Measurements from ENCODE around the gene ACKR1.

Gene ACKR1

DNA sequence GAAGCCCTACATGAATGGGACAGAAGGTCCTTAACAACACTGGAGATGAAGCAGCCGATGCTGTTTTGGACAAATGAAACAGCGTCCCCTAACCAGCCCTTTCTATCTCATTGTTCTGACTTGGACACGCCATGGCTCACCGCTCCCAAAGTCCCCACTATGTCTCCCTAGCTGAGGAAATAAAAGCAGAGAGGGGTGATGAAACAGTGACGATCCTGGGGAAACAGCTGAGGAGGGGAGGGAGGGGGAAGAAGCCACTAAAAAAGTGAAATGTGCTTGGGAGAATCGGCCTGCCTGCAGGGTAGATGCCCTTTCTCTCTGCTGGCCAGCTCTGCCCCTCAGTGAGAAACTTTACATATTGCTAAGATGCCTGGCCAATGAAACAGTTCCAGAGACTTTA is 1.1 kb upstream of the ACKR1 start:
- Histone ChIP-seq H2AK5ac (ENCODE audit: low read length, severe bottlenecking) (no peak overlapping the region), H3K27me3 (ENCODE audit: control insufficient read depth in 1 of 2, insufficient read depth in 1 of 2, low read length in 2 of 2) (peaks cover 31 to 74% of the 10 kb centered on the region in 2 experiments), H4K8ac (ENCODE audit: low read length) (no peak overlapping the region), H2AFZ (ENCODE audit: low read depth, low read length) (no peak overlapping the region), H3K36me3 (ENCODE audit: control insufficient read depth in 1 of 2, insufficient read depth in 2 of 2, low read depth in 1 of 2, low read length in 2 of 2) (no peaks in the 10 kb centered on the region), H3K18ac (ENCODE audit: low read depth in 1 of 2, low read length in 2 of 2) (no peak overlapping the region), H2BK15ac (ENCODE audit: low read depth, poor library complexity, severe bottlenecking) (no peak overlapping the region), H3K9ac (ENCODE audit: low read length) (no peak overlapping the region), H2BK5ac (ENCODE audit: low read depth, low read length, poor library complexity, severe bottlenecking) (no peak overlapping the region), H3K23ac (ENCODE audit: low read length in 2 of 2) (no peak overlapping the region), H3K4ac (ENCODE audit: low read depth in 1 of 2, low read length in 2 of 2) (no peak overlapping the region), H3K9me3 (ENCODE audit: control insufficient read depth, low read length) (no peaks in the 10 kb centered on the region), H3K79me1 (replicated peaks; ENCODE audit: low read length, poor library complexity, severe bottlenecking) (no peaks in the 10 kb centered on the region), H3K14ac (ENCODE audit: low read length in 2 of 2) (no peak overlapping the region), H3K27ac (ENCODE audit: low read length, poor library complexity, severe bottlenecking) (no peak overlapping the region), H2BK120ac (ENCODE audit: low read depth, low read length) (no peak overlapping the region), H3K4me1 (ENCODE audit: control insufficient read depth, insufficient read depth, low read depth, low read length) (no peaks in the 10 kb centered on the region), H2BK12ac (ENCODE audit: low read length in 2 of 2) (no peak overlapping the region), H3K4me3 (ENCODE audit: insufficient read depth in 1 of 2, low read depth in 1 of 2, low read length in 2 of 2) (no peak overlapping the region), H3K4me2 (ENCODE audit: low read length, poor library complexity, severe bottlenecking) (no peak overlapping the region), H4K91ac (ENCODE audit: low read length) (no peak overlapping the region)
- DNase-seq: no peak
- WGBS: 71% methylated on average over 6 of the region's 6 CpGs

DNA sequence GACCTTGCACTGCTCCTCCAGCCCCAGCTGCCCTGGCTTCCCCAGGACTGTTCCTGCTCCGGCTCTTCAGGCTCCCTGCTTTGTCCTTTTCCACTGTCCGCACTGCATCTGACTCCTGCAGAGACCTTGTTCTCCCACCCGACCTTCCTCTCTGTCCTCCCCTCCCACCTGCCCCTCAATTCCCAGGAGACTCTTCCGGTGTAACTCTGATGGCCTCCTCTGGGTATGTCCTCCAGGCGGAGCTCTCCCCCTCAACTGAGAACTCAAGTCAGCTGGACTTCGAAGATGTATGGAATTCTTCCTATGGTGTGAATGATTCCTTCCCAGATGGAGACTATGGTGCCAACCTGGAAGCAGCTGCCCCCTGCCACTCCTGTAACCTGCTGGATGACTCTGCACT is 550 bp downstream of the ACKR1 start:
- Histone ChIP-seq H3K4me1 (ENCODE audit: control insufficient read depth, insufficient read depth, low read depth, low read length) (no peaks in the 10 kb centered on the region), H2BK120ac (ENCODE audit: low read depth, low read length) (no peak overlapping the region), H3K9me3 (ENCODE audit: control insufficient read depth, low read length) (no peaks in the 10 kb centered on the region), H4K8ac (ENCODE audit: low read length) (no peak overlapping the region), H3K4ac (ENCODE audit: low read depth in 1 of 2, low read length in 2 of 2) (no peak overlapping the region), H3K4me3 (ENCODE audit: insufficient read depth in 1 of 2, low read depth in 1 of 2, low read length in 2 of 2) (no peak overlapping the region), H2BK5ac (ENCODE audit: low read depth, low read length, poor library complexity, severe bottlenecking) (no peak overlapping the region), H3K36me3 (ENCODE audit: control insufficient read depth in 1 of 2, insufficient read depth in 2 of 2, low read depth in 1 of 2, low read length in 2 of 2) (no peaks in the 10 kb centered on the region), H4K91ac (ENCODE audit: low read length) (no peak overlapping the region), H2AFZ (ENCODE audit: low read depth, low read length) (no peak overlapping the region), H3K27me3 (ENCODE audit: control insufficient read depth in 1 of 2, insufficient read depth in 1 of 2, low read length in 2 of 2) (peaks cover 37 to 81% of the 10 kb centered on the region in 2 experiments), H3K14ac (ENCODE audit: low read length in 2 of 2) (no peak overlapping the region), H2AK5ac (ENCODE audit: low read length, severe bottlenecking) (no peak overlapping the region), H3K4me2 (ENCODE audit: low read length, poor library complexity, severe bottlenecking) (no peak overlapping the region), H3K23ac (ENCODE audit: low read length in 2 of 2) (no peak overlapping the region), H3K79me1 (replicated peaks; ENCODE audit: low read length, poor library complexity, severe bottlenecking) (no peaks in the 10 kb centered on the region), H2BK15ac (ENCODE audit: low read depth, poor library complexity, severe bottlenecking) (no peak overlapping the region), H3K9ac (ENCODE audit: low read length) (no peak overlapping the region), H2BK12ac (ENCODE audit: low read length in 2 of 2) (no peak overlapping the region), H3K27ac (ENCODE audit: low read length, poor library complexity, severe bottlenecking) (no peak overlapping the region), H3K18ac (ENCODE audit: low read depth in 1 of 2, low read length in 2 of 2) (no peak overlapping the region)
- WGBS: 40% methylated on average over 6 of the region's 6 CpGs
- DNase-seq: no peak

- H3K23ac ChIP-seq (ENCODE audit: low read length in 2 of 2): no peak overlapping the region
- DNase-seq: no peak
These were observed 1.4 kb downstream of the ACKR1 start for GRCh38 chr1:159206110-159206509.

GRCh38 chr1:159207080-159207479 is 2.4 kb downstream of the ACKR1 start:
- Histone ChIP-seq H3K4me1 (ENCODE audit: control insufficient read depth, insufficient read depth, low read depth, low read length) (no peaks in the 10 kb centered on the region), H3K4ac (ENCODE audit: low read depth in 1 of 2, low read length in 2 of 2) (no peak overlapping the region), H3K4me3 (ENCODE audit: insufficient read depth in 1 of 2, low read depth in 1 of 2, low read length in 2 of 2) (no peak overlapping the region), H3K27me3 (ENCODE audit: control insufficient read depth in 1 of 2, insufficient read depth in 1 of 2, low read length in 2 of 2) (peaks cover 37 to 85% of the 10 kb centered on the region in 2 experiments), H3K14ac (ENCODE audit: low read length in 2 of 2) (no peak overlapping the region), H3K18ac (ENCODE audit: low read depth in 1 of 2, low read length in 2 of 2) (no peak overlapping the region), H4K91ac (ENCODE audit: low read length) (no peak overlapping the region), H2AFZ (ENCODE audit: low read depth, low read length) (no peak overlapping the region), H2AK5ac (ENCODE audit: low read length, severe bottlenecking) (no peak overlapping the region), H2BK120ac (ENCODE audit: low read depth, low read length) (no peak overlapping the region), H3K23ac (ENCODE audit: low read length in 2 of 2) (no peak overlapping the region), H2BK15ac (ENCODE audit: low read depth, poor library complexity, severe bottlenecking) (no peak overlapping the region), H3K9me3 (ENCODE audit: control insufficient read depth, low read length) (no peaks in the 10 kb centered on the region), H3K36me3 (ENCODE audit: control insufficient read depth in 1 of 2, insufficient read depth in 2 of 2, low read depth in 1 of 2, low read length in 2 of 2) (no peaks in the 10 kb centered on the region), H3K4me2 (ENCODE audit: low read length, poor library complexity, severe bottlenecking) (no peak overlapping the region), H3K27ac (ENCODE audit: low read length, poor library complexity, severe bottlenecking) (no peak overlapping the region), H2BK5ac (ENCODE audit: low read depth, low read length, poor library complexity, severe bottlenecking) (no peak overlapping the region), H2BK12ac (ENCODE audit: low read length in 2 of 2) (no peak overlapping the region), H3K9ac (ENCODE audit: low read length) (no peak overlapping the region), H4K8ac (ENCODE audit: low read length) (no peak overlapping the region), H3K79me1 (replicated peaks; ENCODE audit: low read length, poor library complexity, severe bottlenecking) (no peaks in the 10 kb centered on the region)
- 90% methylated on average over 4 of the region's 5 CpGs for WGBS
- DNase-seq: no peak

More at GRCh38 chr1:159206110-159206509, 1.4 kb downstream of the ACKR1 start:
- H3K14ac ChIP-seq (ENCODE audit: low read length in 2 of 2): no peak overlapping the region
- H3K4me2 ChIP-seq (ENCODE audit: low read length, poor library complexity, severe bottlenecking): no peak overlapping the region
- no peak overlapping the region for H2AFZ ChIP-seq (ENCODE audit: low read depth, low read length)
- H2BK120ac ChIP-seq (ENCODE audit: low read depth, low read length): no peak overlapping the region
- H2BK15ac ChIP-seq (ENCODE audit: low read depth, poor library complexity, severe bottlenecking): no peak overlapping the region
- peaks cover 37 to 87% of the 10 kb centered on the region in 2 experiments for H3K27me3 ChIP-seq (ENCODE audit: control insufficient read depth in 1 of 2, insufficient read depth in 1 of 2, low read length in 2 of 2)
- H3K9me3 ChIP-seq (ENCODE audit: control insufficient read depth, low read length): no peaks in the 10 kb centered on the region
- WGBS: 66% methylated on average over 4 of the region's 4 CpGs
- H3K4me1 ChIP-seq (ENCODE audit: control insufficient read depth, insufficient read depth, low read depth, low read length): no peaks in the 10 kb centered on the region
- no peak overlapping the region for H3K18ac ChIP-seq (ENCODE audit: low read depth in 1 of 2, low read length in 2 of 2)
- no peaks in the 10 kb centered on the region for H3K36me3 ChIP-seq (ENCODE audit: control insufficient read depth in 1 of 2, insufficient read depth in 2 of 2, low read depth in 1 of 2, low read length in 2 of 2)
- no peak overlapping the region for H4K91ac ChIP-seq (ENCODE audit: low read length)
- no peak overlapping the region for H2BK5ac ChIP-seq (ENCODE audit: low read depth, low read length, poor library complexity, severe bottlenecking)
- no peak overlapping the region for H3K4me3 ChIP-seq (ENCODE audit: insufficient read depth in 1 of 2, low read depth in 1 of 2, low read length in 2 of 2)
- no peak overlapping the region for H2BK12ac ChIP-seq (ENCODE audit: low read length in 2 of 2)
- no peak overlapping the region for H3K9ac ChIP-seq (ENCODE audit: low read length)
- no peak overlapping the region for H3K4ac ChIP-seq (ENCODE audit: low read depth in 1 of 2, low read length in 2 of 2)
- H3K79me1 ChIP-seq (replicated peaks; ENCODE audit: low read length, poor library complexity, severe bottlenecking): no peaks in the 10 kb centered on the region
- no peak overlapping the region for H2AK5ac ChIP-seq (ENCODE audit: low read length, severe bottlenecking)
- no peak overlapping the region for H3K27ac ChIP-seq (ENCODE audit: low read length, poor library complexity, severe bottlenecking)
- no peak overlapping the region for H4K8ac ChIP-seq (ENCODE audit: low read length)

All from mesenchymal stem cell (in vitro differentiated cells and primary cell).